CD4-positive, alpha-beta T cell treated with Interleukin-4 for 1 hour (primary cell): ENCODE data around the gene CPPED1.

Source experiments
- DNase-seq, 2 donors: peaks; one replicate each; pipeline ENCODE4 v3.0.0-alpha.2; 2020 to 2022

The CPPED1 gene

GRCh38 chr16:12728469-12728868, 75.2 kb downstream of the CPPED1 start:
- no peak for DNase-seq

DNA sequence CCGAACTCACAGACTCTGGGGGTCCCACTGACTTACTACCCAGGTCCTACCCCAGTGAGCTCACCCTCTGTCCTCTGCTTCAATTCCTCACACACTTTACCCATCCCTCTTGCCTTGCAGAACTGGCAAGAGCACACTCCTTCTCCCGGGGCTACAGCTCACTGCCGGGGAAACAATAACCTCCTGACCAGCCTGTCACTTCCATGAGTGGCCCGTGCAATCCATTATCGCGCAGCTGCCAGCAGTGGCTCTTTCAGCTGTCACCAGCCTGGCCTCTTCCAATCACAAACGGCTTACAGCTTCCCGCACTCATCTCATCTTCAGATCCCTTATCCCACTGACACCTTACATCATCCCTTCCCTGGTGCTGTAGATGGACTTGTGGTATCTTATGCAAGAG, 79.5 kb downstream of the CPPED1 start:
- DNase-seq = no peak

- no peak for DNase-seq
Observed at GRCh38 chr16:12723681-12724080, 80.0 kb downstream of the CPPED1 start.

DNA sequence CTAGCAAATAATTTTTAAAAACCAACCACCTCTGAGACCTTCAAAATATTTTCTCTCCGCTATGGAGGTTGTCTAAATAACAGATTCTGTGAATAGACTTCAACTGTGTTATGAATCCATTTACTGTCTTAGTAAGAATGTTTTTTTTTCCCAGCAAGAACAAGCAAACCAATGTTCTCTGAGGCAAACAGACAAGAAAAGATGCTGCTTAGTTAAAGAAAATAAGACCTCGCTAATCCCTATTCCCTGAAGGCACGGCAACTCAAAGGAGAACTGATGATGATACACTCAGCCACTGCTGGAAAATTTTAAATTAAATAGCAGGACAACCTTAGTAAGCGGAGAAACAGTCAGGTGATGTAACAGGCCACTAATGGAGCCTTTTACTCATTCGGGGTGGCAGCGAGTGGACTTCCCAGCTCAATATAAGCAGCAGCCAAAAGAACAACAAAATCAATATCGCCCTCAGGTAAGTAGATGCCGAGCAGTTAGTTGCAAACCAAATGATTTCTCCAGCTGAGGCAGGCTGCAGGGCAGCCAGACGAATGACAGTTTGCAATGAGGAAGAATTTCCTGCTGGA, 81.8 kb downstream of the CPPED1 start:
- no peak for DNase-seq

GRCh38 chr16:12719972-12720371, 83.7 kb downstream of the CPPED1 start:
- no peak for DNase-seq

DNA sequence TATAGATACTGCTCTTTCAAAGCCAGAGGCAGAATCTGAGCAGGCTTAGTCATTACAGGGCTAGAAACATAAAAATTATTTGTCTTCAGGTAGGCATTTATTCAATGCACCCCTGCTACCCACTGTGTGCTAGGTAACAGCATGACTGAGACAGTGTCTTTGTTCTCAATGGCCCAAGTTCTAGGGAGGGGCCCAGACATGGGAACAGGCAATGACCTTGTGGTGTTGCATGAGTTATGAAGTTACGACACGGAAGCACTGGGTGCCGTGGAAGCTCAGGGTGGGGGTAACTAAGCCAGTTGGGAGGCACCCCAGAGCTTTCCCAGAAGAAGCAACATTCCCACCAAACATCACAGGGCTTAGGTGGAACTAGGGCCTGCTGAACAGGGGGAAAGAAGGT, 87.0 kb downstream of the CPPED1 start:
- no peak for DNase-seq

DNA sequence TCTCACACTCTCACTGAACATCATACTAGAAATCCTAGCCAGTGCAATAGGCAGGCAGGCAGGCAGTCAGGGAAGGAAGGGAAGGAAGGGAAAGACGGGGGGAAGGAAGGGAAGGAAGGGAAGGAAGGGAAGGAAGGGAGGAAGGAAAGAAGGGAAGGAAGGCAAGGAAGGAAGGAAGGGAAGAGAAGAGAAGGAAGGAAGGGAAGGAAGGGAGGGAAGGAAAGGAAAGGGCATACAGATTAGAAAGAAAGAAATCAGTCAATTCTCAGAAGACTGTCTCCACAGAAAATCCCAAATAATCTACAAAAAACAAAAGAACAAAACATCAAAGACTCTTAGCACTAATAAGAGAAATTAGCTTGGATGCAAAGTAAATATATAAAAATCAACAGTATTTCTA, 93.9 kb downstream of the CPPED1 start:
- no peak for DNase-seq

DNA sequence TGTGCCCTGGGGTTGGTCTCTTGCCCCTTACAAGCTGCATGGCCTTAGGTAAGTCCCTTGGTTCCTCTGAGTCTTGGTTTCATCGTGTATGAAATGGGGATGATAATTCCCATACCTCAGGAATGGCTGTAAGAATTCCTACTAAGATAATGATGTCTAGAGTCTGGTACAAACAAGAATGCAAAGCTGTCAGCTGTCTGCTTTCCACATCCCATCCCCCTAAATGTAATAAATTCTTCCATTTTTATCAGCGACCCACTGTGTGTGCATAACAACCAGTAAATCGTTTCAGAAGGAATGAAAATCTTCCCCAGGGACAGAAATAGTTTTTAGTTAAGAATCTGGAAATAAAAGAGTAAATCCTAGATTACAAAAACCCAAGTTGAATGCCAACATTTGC, 95.4 kb downstream of the CPPED1 start:
- DNase-seq = no peak

DNA sequence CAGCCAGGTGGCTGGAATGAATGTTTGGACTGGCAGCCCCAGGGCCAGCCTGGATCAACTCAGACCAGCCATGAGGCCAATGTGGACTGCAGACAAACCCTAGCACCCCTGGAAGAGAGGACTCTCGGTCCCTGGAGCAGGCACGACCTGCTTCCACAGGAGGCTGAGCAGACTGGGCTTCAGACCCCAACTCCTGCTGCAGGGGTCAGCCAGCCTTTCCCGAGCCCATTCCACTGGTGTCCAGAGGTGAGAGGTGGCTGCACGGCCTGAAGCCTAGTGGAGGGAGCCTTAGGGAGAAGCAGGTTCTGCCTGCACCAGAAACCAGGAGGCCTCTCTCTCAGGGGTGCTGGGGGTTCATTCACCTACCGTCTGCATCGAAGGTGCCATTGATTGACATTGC, 97.1 kb downstream of the CPPED1 start:
- no peak for DNase-seq

DNA sequence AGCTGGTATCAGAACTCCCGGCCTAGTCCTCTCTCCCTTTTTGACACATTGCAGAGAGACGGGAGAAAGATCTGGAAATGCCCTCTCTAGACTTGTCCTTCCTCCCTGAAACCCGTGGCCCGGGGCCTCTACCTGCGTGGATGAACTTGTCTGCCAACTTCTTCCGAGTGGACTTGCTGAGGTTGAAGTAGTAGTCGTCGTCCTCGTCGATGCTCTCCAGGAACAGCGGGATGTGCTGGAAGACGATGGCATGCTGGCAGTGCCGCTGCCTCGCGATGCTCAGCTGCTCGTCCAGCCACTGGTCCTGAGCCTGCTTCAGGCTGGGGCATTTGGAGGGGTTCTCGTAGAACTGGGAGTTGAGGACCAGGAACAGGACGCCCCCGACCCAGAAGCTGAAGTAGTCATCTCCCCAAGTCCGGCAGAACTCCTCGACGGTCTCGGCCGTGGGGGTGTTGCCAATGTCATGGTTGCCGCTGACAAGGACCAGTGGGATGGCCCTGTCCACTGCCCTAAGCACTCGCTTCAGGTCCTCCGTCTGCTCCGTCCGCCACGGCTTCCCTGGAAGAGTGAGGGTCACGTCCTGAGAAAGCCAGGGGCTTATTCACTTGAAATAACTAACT, 99.1 kb downstream of the CPPED1 start:
- no peak for DNase-seq

DNA sequence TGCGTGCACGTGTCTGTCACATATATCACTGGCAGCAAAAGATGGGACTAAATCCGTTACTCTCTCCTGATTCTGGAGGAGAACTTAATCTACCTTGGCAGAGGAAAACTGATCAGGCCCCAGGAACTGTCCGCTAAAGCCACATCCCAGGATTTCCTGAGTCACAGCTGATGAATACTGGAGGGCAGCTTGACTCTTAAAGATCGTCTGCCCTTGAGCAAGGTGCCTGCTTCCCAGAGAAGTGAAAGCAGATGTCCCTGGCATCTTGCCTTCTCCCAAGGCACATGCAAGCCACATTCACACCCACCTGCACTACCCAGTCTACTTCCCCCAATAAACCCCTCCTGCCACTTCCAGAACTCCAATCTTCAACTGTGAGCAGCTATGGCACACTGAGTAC, 99.8 kb downstream of the CPPED1 start:
- no peak for DNase-seq

DNA sequence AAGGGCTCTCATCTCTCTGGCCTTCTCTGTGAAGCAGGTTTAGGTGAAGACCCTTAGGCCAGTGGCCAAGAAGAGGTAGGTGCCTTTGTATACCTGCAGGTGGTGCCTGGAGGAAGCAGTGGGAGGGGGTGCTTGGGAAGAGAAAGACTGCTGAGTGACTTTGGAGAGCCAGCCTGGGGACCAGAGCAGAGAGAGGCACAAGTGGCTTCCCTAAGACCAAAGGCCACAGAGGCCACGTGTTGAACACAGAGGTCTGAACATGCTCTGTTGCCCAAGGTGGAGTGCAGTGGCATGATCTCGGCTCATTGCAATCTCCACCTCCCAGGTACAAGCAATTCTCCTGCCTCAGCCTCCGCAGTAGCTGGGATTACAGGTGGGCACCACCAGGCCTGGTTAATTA, 103.5 kb downstream of the CPPED1 start:
- DNase-seq = no peak

GRCh38 chr16:12699161-12699560, 104.5 kb downstream of the CPPED1 start:
- DNase-seq = no peak

GRCh38 chr16:12697437-12697836, 106.2 kb downstream of the CPPED1 start:
- DNase-seq = no peak

GRCh38 chr16:12695454-12695853, 108.2 kb downstream of the CPPED1 start:
- DNase-seq = no peak

- no peak for DNase-seq
Observed at GRCh38 chr16:12690024-12690423, 113.7 kb downstream of the CPPED1 start.

- no peak for DNase-seq
Observed at GRCh38 chr16:12688951-12689850, 114.5 kb downstream of the CPPED1 start.

DNA sequence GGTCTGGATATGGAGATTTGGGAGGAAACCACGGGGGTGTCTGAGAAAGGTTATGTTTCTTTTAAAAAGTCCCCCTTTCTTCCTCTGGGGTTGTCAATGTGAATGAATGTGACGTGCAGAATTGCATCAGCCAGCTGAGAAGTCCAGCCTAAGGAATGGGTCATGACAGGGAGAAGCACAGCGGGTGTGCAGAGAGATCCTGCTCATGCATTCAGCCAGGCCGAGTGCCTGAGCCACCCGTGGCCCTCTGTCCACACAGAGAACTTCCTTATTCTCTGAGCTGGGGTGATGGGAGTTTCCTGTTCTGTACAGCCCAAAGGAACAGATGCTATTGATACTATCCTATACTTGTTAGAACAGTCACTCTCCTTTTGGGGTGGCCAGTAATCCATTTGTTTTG, 117.9 kb downstream of the CPPED1 start:
- no peak for DNase-seq

DNA sequence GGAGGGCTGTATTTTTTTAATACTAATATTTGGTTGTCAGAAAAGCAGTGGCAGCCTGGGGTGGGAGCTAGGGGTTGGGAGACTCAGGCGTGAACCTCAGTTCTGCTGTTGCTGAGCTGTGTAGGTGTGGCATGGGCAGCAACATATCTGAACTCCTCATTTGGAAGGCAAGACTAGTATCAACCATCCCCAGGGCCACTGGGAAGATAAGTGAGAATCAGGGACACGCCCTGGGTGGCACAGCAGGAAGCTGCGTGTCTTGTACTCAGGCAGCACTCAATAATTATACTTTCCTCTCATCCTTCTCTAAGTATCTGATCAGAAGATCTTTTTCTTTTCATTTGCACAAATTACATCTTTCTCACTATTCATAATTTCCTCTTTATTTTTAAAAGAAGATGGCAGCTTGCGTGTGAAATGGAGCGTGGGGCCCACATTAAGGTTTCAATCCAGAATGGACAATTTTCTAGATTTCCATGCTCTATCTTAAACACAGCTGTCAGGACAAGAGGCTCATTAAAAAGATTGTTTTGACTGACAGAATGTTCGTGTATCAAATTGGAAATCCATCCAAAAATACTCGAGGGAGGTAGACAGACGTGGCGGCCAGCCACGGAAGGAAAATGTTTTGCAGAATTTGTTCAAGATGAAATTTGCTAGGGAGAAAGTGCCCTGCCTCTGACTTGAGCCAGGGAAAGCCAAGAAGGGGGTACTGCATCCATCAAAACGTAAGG, 121.1 kb downstream of the CPPED1 start:
- no peak for DNase-seq

GRCh38 chr16:12681653-12682052, 122.0 kb downstream of the CPPED1 start:
- DNase-seq = no peak

DNA sequence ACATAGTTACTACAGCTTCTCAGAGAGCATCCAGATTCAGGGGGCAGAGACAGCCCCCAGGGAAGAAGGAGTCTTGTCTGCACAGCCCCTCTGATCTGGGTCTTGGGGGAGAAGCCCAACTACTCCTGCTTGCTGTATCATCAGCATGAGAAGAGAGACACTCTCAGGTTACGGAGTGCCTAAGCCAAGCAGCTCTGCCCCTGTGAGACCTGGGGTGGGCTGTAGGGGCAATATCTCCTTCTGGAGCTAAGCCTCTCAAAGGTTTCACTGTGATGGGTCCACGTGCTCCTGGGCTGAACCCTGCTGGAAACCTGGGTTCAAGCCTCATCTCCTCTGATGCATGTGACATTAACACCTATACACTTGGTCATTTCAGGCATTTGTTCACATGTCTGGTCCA, 123.2 kb downstream of the CPPED1 start:
- DNase-seq = no peak

DNA sequence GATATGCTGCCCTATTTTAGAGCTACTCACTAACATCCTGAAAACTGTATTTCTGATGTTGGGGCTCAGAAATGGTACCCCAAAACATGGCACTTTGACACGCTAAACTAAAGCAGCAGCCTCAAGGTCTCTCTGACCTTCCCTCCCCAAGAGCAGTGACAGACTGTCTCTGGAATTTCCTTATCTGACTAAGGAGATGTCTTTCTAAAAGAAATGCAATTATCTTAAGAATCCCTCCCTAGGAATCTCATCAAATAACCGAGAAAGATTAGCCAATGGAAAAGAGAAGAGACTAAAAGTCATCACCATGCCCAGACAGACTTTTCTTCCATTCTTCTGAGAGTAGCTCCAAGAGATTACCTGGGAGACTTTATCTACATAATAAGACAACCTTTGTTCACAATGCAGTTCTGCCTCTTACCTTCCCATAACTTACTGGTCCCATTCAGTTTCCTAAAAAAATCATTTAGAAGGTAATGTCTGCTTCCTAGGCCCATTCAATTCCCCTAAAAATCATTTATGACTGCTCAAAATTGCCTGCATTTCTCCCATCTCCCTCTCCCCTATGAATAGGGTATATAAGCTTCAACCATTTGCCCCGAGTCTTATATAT, 123.9 kb downstream of the CPPED1 start:
- DNase-seq = no peak

DNA sequence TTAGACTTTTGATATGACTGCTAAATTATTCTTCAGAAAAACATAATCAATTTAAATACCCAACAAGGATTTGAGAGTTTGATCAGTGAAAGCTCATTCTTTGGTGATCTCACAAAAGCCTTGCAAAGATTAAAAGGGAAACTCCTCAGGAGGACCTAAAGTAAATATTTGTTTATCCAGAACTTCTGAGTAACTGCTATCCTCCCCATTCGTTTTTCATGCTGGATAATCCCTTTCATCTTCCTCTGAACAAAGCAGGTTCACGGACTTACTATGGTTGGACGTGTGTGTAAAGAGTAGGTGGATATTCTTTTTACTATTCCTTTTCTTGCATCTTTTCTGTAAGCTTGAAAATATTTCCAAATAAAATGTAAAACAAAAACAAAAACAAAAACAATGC, 124.7 kb downstream of the CPPED1 start:
- DNase-seq = no peak
